ENCODE measurements around the gene RHOU. TPM values are rescaled to one million over a fixed set of nuclear protein-coding genes. Genes with fewer than 3 reads are reported as not detected.

RHOU gene
- total and polyA plus RNA-seq, 2 of the 13 experiments (the other 11 are each of a cell fraction or from before 2014, with no cell fraction given): 11.9 to 18.5 TPM

DNA sequence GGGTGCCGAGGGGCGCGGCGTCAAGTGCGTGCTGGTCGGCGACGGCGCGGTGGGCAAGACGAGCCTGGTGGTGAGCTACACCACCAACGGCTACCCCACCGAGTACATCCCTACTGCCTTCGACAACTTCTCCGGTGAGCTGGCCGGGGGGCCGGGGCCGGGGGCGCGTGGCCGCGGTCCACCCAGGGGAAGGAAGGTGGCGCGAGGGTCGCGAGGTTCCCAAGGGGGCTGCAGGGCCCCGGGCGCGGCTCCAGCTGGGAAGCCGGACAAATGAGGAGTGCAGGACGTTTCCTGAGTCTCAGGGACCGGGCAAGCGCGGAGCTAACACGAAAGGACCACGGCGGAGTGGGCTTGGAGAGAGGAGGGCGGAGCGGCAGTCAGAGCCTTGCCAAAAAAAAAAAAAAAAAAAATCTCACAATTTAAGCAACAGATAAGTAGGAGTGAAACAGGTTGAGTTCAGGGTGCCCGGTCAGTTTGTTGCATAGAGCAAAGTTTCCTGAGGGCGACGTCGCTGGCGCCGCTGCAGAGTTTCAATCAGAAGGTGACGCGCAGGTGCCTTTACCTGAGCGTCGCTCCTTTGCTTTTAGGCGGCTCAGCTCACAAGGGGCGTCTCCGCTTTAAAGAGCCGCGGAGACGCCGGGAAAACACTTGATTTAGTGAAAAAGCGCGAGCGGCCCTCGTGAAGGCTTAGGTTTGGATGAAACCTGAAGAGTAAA, 750 bp downstream of the RHOU start (continued):
- no peak for TF ChIP-seq ZBTB34 (CRISPR knock-in tag; IDR thresholded peaks at IDR 0.05)
- no peak for TF ChIP-seq ZNF703 (CRISPR knock-in tag; IDR thresholded peaks at IDR 0.05; ENCODE audit: borderline replicate concordance)
- no peak for TF ChIP-seq NFATC3 (CRISPR knock-in tag; IDR thresholded peaks at IDR 0.05)
- no peak for TF ChIP-seq ZNF263 (CRISPR knock-in tag; IDR thresholded peaks at IDR 0.05)
- no peak for TF ChIP-seq ZNF18 (CRISPR knock-in tag; IDR thresholded peaks at IDR 0.05; ENCODE audit: insufficient replicate concordance)
- no peak for TF ChIP-seq DMTF1 (CRISPR knock-in tag; IDR thresholded peaks at IDR 0.05)
- TF ChIP-seq ETV5 (CRISPR knock-in tag; IDR thresholded peaks at IDR 0.05; ENCODE audit: borderline replicate concordance): no peak
- TF ChIP-seq THAP11 (CRISPR knock-in tag; IDR thresholded peaks at IDR 0.05): no peak
- no peak for TF ChIP-seq TAF15 (IDR thresholded peaks at IDR 0.05; ENCODE audit: low read depth, low read length, poor library complexity, severe bottlenecking)
- TF ChIP-seq SYNCRIP (IDR thresholded peaks at IDR 0.05; ENCODE audit: insufficient read depth, low read depth, low read length): no peak
- no peak for TF ChIP-seq ZNF205 (CRISPR knock-in tag; IDR thresholded peaks at IDR 0.05)
- no peak for TF ChIP-seq GTF3A (CRISPR knock-in tag; conservative IDR thresholded peaks at IDR 0.05)
- TF ChIP-seq ZNF607 (CRISPR knock-in tag; IDR thresholded peaks at IDR 0.05; ENCODE audit: borderline replicate concordance): no peak
- TF ChIP-seq HNF4A (CRISPR knock-in tag; IDR thresholded peaks at IDR 0.05): no peak
- no peak for TF ChIP-seq PITX1 (CRISPR knock-in tag; IDR thresholded peaks at IDR 0.05)
- no peak for TF ChIP-seq GABPB1 (CRISPR knock-in tag; IDR thresholded peaks at IDR 0.05)
- TF ChIP-seq STAT6 (CRISPR knock-in tag; IDR thresholded peaks at IDR 0.05; ENCODE audit: borderline replicate concordance): no peak
- no peak for TF ChIP-seq TOPORS (CRISPR knock-in tag; IDR thresholded peaks at IDR 0.05)
- no peak for TF ChIP-seq PRMT3 (CRISPR knock-in tag; IDR thresholded peaks at IDR 0.05; ENCODE audit: borderline replicate concordance, low read depth)

Measured in HepG2 (cell line).